H9 (cell line): ENCODE results near the gene OSBPL1A. TPM values are rescaled to one million over a fixed set of nuclear protein-coding genes. Genes with fewer than 3 reads are reported as not detected.

Experiments used
- DNase-seq: peaks from one replicate; pipeline ENCODE4 v3.0.0-alpha.2; 2017
- H2AFZ ChIP-seq: one replicate; pipeline ENCODE4 v1.6.1; 2013; ENCODE audit warnings: mild to moderate bottlenecking, low read length, control low read depth, moderate library complexity
- H2AK5ac ChIP-seq: 2 replicates; pipeline ENCODE4 v1.6.1; 2013; ENCODE audit warnings: low read length, control low read depth, mixed read lengths; ENCODE audit not compliant: insufficient read length
- H2BK120ac ChIP-seq: one replicate; pipeline ENCODE4 v1.6.1; 2013; ENCODE audit warnings: low read depth, mild to moderate bottlenecking, low read length, control low read depth, inconsistent platforms; ENCODE audit not compliant: poor library complexity, severe bottlenecking
- H2BK12ac ChIP-seq: 2 replicates; pipeline ENCODE4 v1.6.1; 2013; ENCODE audit warnings: low read length, control low read depth, mixed read lengths, low read depth; ENCODE audit not compliant: insufficient read length
- H2BK15ac ChIP-seq: 2 replicates; pipeline ENCODE4 v1.6.1; 2013; ENCODE audit warnings: low read depth, low read length, control low read depth
- H2BK20ac ChIP-seq: one replicate; pipeline ENCODE4 v1.6.1; 2013; ENCODE audit warnings: low read depth, mild to moderate bottlenecking, low read length, control low read depth, inconsistent platforms; ENCODE audit not compliant: poor library complexity, severe bottlenecking
- H2BK5ac ChIP-seq: 2 replicates; pipeline ENCODE4 v1.6.1; 2013; ENCODE audit warnings: low read length, control low read depth, mixed read lengths; ENCODE audit not compliant: insufficient read length
- H3K14ac ChIP-seq: 2 replicates; pipeline ENCODE4 v1.6.1; 2013; ENCODE audit warnings: low read length, control low read depth; ENCODE audit not compliant: insufficient read depth
- H3K18ac ChIP-seq: 2 replicates; pipeline ENCODE4 v1.6.1; 2013; ENCODE audit warnings: low read depth, mild to moderate bottlenecking, mixed read lengths, low read length, control low read depth; ENCODE audit not compliant: insufficient read length
- H3K23ac ChIP-seq: 2 replicates; pipeline ENCODE4 v1.6.1; 2013; ENCODE audit warnings: low read length, control low read depth, mixed read lengths, low read depth; ENCODE audit not compliant: insufficient read length
- H3K23me2 ChIP-seq: 2 replicates; pipeline ENCODE4 v1.6.1; 2013; ENCODE audit warnings: low read depth, mild to moderate bottlenecking, mixed read lengths, low read length, control low read depth; ENCODE audit not compliant: insufficient read length, poor library complexity, severe bottlenecking
- H3K27ac ChIP-seq: 2 replicates; pipeline ENCODE4 v1.5.1; 2013; ENCODE audit warnings: low read length, control low read depth, mixed read lengths, low read depth; ENCODE audit not compliant: insufficient read length
- H3K27me3 ChIP-seq: 2 replicates; pipeline ENCODE4 v1.6.1; 2013; ENCODE audit warnings: low read length, control low read depth, inconsistent platforms; ENCODE audit not compliant: insufficient read depth
- H3K4ac ChIP-seq: 2 replicates; pipeline ENCODE4 v1.6.1; 2013; ENCODE audit warnings: low read depth, mild to moderate bottlenecking, control low read depth, inconsistent platforms, low read length, moderate library complexity
- H3K4me1 ChIP-seq: 2 replicates; pipeline ENCODE4 v1.6.1; 2013; ENCODE audit warnings: low read length, control low read depth, inconsistent platforms; ENCODE audit not compliant: insufficient read depth
- H3K4me2 ChIP-seq: 2 replicates; pipeline ENCODE4 v1.6.1; 2013; ENCODE audit warnings: low read length, control low read depth, mixed read lengths; ENCODE audit not compliant: insufficient read length, insufficient read depth
- H3K56ac ChIP-seq: 2 replicates; pipeline ENCODE4 v1.6.1; 2013; ENCODE audit warnings: low read depth, mild to moderate bottlenecking, mixed read lengths, low read length, control low read depth; ENCODE audit not compliant: insufficient read length
- H3K79me1 ChIP-seq: 2 replicates; pipeline ENCODE4 v1.6.1; 2013; ENCODE audit warnings: low read depth, mild to moderate bottlenecking, moderate library complexity, low read length, control low read depth, inconsistent platforms; ENCODE audit not compliant: insufficient read depth, poor library complexity, severe bottlenecking
- H3K79me2 ChIP-seq: 2 replicates; pipeline ENCODE4 v1.6.1; 2013; ENCODE audit warnings: low read length, control low read depth, inconsistent platforms; ENCODE audit not compliant: insufficient read depth
- H3K9ac ChIP-seq: 2 replicates; pipeline ENCODE4 v1.6.1; 2013; ENCODE audit warnings: low read length, control low read depth, mixed read lengths; ENCODE audit not compliant: insufficient read length; ENCODE audit errors: extremely low read depth
- H3K9me3 ChIP-seq: one replicate; pipeline ENCODE4 v1.6.1; 2013; ENCODE audit warnings: low read depth, low read length, inconsistent platforms; ENCODE audit not compliant: control insufficient read depth
- H3T11ph ChIP-seq: one replicate; pipeline ENCODE4 v1.6.1; 2013; ENCODE audit warnings: mild to moderate bottlenecking, low read length, control low read depth, inconsistent platforms
- H4K20me1 ChIP-seq: one replicate; pipeline ENCODE4 v1.6.1; 2013; ENCODE audit not compliant: control insufficient read depth, insufficient read length, insufficient read depth
- H4K5ac ChIP-seq: 2 replicates; pipeline ENCODE4 v1.6.1; 2013; ENCODE audit warnings: low read depth, mild to moderate bottlenecking, mixed read lengths, low read length, control low read depth; ENCODE audit not compliant: insufficient read length
- H4K8ac ChIP-seq: replicated peaks from 2 replicates; pipeline ENCODE4 v1.6.1; 2013; ENCODE audit warnings: low read length, control low read depth, mixed read lengths, low read depth; ENCODE audit not compliant: insufficient read length
- H4K91ac ChIP-seq: 2 replicates; pipeline ENCODE4 v1.6.1; 2013; ENCODE audit warnings: low read depth, mild to moderate bottlenecking, moderate library complexity, mixed read lengths, low read length, control low read depth; ENCODE audit not compliant: insufficient read length
- H3K27ac Mint-ChIP-seq, 3 experiments: 2 replicates in 2 of 3; 3 replicates in 1 of 3; pipeline ENCODE4 v1.8.0; 2020 to 2021; ENCODE audit warnings: mixed read lengths in 3 of 3, mild to moderate bottlenecking in 1 of 3, moderate library complexity in 1 of 3
- H3K27me3 Mint-ChIP-seq: 2 replicates; pipeline ENCODE4 v1.8.0; 2021; ENCODE audit warnings: low read depth, mild to moderate bottlenecking, moderate library complexity, mixed read lengths
- H3K36me3 Mint-ChIP-seq, 3 experiments: 2 replicates in 2 of 3; 3 replicates in 1 of 3; pipeline ENCODE4 v1.8.0; 2020 to 2021; ENCODE audit warnings: low read depth in 3 of 3, mixed read lengths in 3 of 3; ENCODE audit not compliant: insufficient read depth in 1 of 3
- H3K4me1 Mint-ChIP-seq, 2 experiments: 2 replicates each; pipeline ENCODE4 v1.8.0; 2020; ENCODE audit warnings: mixed read lengths in 2 of 2
- H3K4me3 Mint-ChIP-seq, 2 experiments: 2 replicates in 1 of 2; 3 replicates in 1 of 2; pipeline ENCODE4 v1.8.0; 2020 to 2021; ENCODE audit warnings: mild to moderate bottlenecking in 2 of 2, mixed read lengths in 2 of 2, moderate library complexity in 1 of 2
- H3K9me3 Mint-ChIP-seq, 2 experiments: 2 replicates in 1 of 2; 3 replicates in 1 of 2; pipeline ENCODE4 v1.8.0; 2020; ENCODE audit warnings: mild to moderate bottlenecking in 2 of 2, mixed read lengths in 2 of 2, moderate library complexity in 1 of 2
- CTCF ChIP-seq: fragments of 200-600 bp; sonication (generic); conservative IDR thresholded peaks from 3 replicates; pipeline ENCODE4 v1.8.0; 2021; ENCODE audit warnings: antibody characterized with exemption, mild to moderate bottlenecking
- WGBS: extraction: QIAGEN DNeasy Blood & Tissue Kit; methylation state at CpG from one replicate; pipeline ENCODE4 v1.1.7; 2013; ENCODE audit warnings: missing lambda C conversion rate, low lambda C conversion rate, mixed read lengths; ENCODE audit not compliant: insufficient read length; ENCODE audit errors: extremely low coverage; 5-methylcytosine and 5-hydroxymethylcytosine counted together
- total RNA-seq: library from RNA; stranded (reverse); gene quantifications from 2 replicates; pipeline ENCODE4 v1.2.1, GENCODE V29; 2021

OSBPL1A gene
- total RNA-seq, 1 experiment from 2014 or later = 33.9 TPM

GRCh38 chr18:24121625-24122024, 276.0 kb downstream of the OSBPL1A start:
- H2BK120ac ChIP-seq = no peak overlapping the region
- no peak overlapping the region for H3K9ac ChIP-seq
- H3K18ac ChIP-seq = no peak overlapping the region
- no peak overlapping the region for H3K23ac ChIP-seq
- H3K56ac ChIP-seq = no peak overlapping the region
- H3K4ac ChIP-seq = no peak overlapping the region
- no peak overlapping the region for H3K4me3 Mint-ChIP-seq
- no peak overlapping the region for H2BK5ac ChIP-seq
- no peak overlapping the region for H4K8ac ChIP-seq
- H3K27ac Mint-ChIP-seq = no peak overlapping the region
- no peak for DNase-seq
- H4K91ac ChIP-seq = no peak overlapping the region
- H3K9me3 Mint-ChIP-seq = no peaks in the 10 kb centered on the region
- no peaks in the 10 kb centered on the region for H3K79me1 ChIP-seq
- H2AK5ac ChIP-seq = no peak overlapping the region
- no peaks in the 10 kb centered on the region for H4K20me1 ChIP-seq
- no peaks in the 10 kb centered on the region for H3K27me3 Mint-ChIP-seq
- H3K27ac ChIP-seq = no peak overlapping the region
- H3K4me1 ChIP-seq = no peaks in the 10 kb centered on the region
- no peak overlapping the region for H3K14ac ChIP-seq
- H3K9me3 ChIP-seq = no peaks in the 10 kb centered on the region
- no peaks in the 10 kb centered on the region for H3K23me2 ChIP-seq
- H3K27me3 ChIP-seq = no peaks in the 10 kb centered on the region
- H4K5ac ChIP-seq = no peak overlapping the region
- no peak for TF ChIP-seq CTCF
- H2AFZ ChIP-seq = no peak overlapping the region
- peaks cover 0 to 17% (median 6%) of the 10 kb centered on the region in 3 experiments; a peak in 5 of 7 replicates for H3K36me3 Mint-ChIP-seq
- H3T11ph ChIP-seq = no peak overlapping the region
- peaks cover 0 to 3% of the 10 kb centered on the region in 2 experiments; a peak in 1 of 4 replicates for H3K4me1 Mint-ChIP-seq
- H3K79me2 ChIP-seq = no peaks in the 10 kb centered on the region
- H3K4me2 ChIP-seq = no peak overlapping the region
- no peak overlapping the region for H2BK12ac ChIP-seq
- no CpG with 5 or more reads among the region's 2 CpGs for WGBS
- no peak overlapping the region for H2BK20ac ChIP-seq
- no peak overlapping the region for H2BK15ac ChIP-seq
